ENCODE results near the gene TRPT1. TPM values are rescaled to one million over a fixed set of nuclear protein-coding genes. Genes with fewer than 3 reads are reported as not detected.
A peak's percentile ranks its signal among the peaks of the same experiment; 100 is the strongest.

TRPT1 gene
- total RNA-seq, 3 donors from 2014 or later (not counting 1 experiment from before 2014, with no cell fraction given) = 22.7 to 30.8 (median 28.5) TPM

GRCh38 chr11:64241491-64242374 lies 15.7 kb upstream of the TRPT1 start:
- Mint-ChIP-seq H3K9me3 (no peaks in the 10 kb centered on the region), H3K27me3 (ENCODE audit: low read depth in 2 of 2) (no peaks in the 10 kb centered on the region), H3K4me3 (peak overlapping the region; percentile 96), H3K36me3 (no peaks in the 10 kb centered on the region), H3K27ac (peak overlapping the region; percentile 98 to 99), H3K4me1 (peaks cover 8 to 50% of the 10 kb centered on the region in 2 donors)
- H3K9me3 ChIP-seq (ENCODE audit: control insufficient read depth, insufficient read depth, low read length) = no peaks in the 10 kb centered on the region
- intact Hi-C loops (cut with micrococcal nuclease) = loop anchor here (1.0 to 2.0 kb wide), 5 partner anchors 11 to 64 kb away; partner anchors contain the start of genes DNAJC4, ESRRA and GPR137
- peaks cover 13% of the 10 kb centered on the region for H3K36me3 ChIP-seq (ENCODE audit: control insufficient read depth, insufficient read depth, low read length)
- TF ChIP-seq, protein P1, sequence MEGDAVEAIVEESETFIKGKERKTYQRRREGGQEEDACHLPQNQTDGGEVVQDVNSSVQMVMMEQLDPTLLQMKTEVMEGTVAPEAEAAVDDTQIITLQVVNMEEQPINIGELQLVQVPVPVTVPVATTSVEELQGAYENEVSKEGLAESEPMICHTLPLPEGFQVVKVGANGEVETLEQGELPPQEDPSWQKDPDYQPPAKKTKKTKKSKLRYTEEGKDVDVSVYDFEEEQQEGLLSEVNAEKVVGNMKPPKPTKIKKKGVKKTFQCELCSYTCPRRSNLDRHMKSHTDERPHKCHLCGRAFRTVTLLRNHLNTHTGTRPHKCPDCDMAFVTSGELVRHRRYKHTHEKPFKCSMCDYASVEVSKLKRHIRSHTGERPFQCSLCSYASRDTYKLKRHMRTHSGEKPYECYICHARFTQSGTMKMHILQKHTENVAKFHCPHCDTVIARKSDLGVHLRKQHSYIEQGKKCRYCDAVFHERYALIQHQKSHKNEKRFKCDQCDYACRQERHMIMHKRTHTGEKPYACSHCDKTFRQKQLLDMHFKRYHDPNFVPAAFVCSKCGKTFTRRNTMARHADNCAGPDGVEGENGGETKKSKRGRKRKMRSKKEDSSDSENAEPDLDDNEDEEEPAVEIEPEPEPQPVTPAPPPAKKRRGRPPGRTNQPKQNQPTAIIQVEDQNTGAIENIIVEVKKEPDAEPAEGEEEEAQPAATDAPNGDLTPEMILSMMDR (IDR thresholded peaks at IDR 0.05) = no peak
- peaks cover 69% of the 10 kb centered on the region for H3K4me1 ChIP-seq (ENCODE audit: control insufficient read depth, insufficient read depth, low read length)
- ATAC-seq (no peak), DNase-seq (peak; percentile 100)
- peak overlapping the region; percentile 79 for H3K4me3 ChIP-seq (ENCODE audit: low read length)
- H3K27me3 ChIP-seq (ENCODE audit: control insufficient read depth, insufficient read depth, low read length) = no peaks in the 10 kb centered on the region
- WGBS (ENCODE audit: insufficient coverage) = under 1% methylated on average over 63 of the region's 63 CpGs
- peak overlapping the region; percentile 98 for H3K27ac ChIP-seq (ENCODE audit: low read length)

- H3K27ac ChIP-seq (ENCODE audit: low read length) = peak overlapping the region; percentile 98
- H3K4me3 ChIP-seq (ENCODE audit: low read length) = peak overlapping the region; percentile 79
- H3K27me3 Mint-ChIP-seq (ENCODE audit: low read depth in 2 of 2) = no peaks in the 10 kb centered on the region
- TF ChIP-seq, protein P1 (IDR thresholded peaks at IDR 0.05) = no peak
- H3K36me3 ChIP-seq (ENCODE audit: control insufficient read depth, insufficient read depth, low read length) = peaks cover 14% of the 10 kb centered on the region
- peaks cover 67% of the 10 kb centered on the region for H3K4me1 ChIP-seq (ENCODE audit: control insufficient read depth, insufficient read depth, low read length)
- H3K36me3 Mint-ChIP-seq = no peaks in the 10 kb centered on the region
- H3K9me3 Mint-ChIP-seq = no peaks in the 10 kb centered on the region
- H3K4me1 Mint-ChIP-seq = peaks cover 8 to 49% of the 10 kb centered on the region in 2 donors
- no peaks in the 10 kb centered on the region for H3K9me3 ChIP-seq (ENCODE audit: control insufficient read depth, insufficient read depth, low read length)
- ATAC-seq (peak; percentile 79 to 94 (median 81)), DNase-seq (no peak)
- intact Hi-C loops (cut with micrococcal nuclease) = loop anchor here (1.0 to 2.0 kb wide), 5 partner anchors 11 to 64 kb away; partner anchors contain the start of genes DNAJC4, ESRRA and GPR137
- H3K4me3 Mint-ChIP-seq = peak overlapping the region; percentile 96
- H3K27ac Mint-ChIP-seq = peak overlapping the region; percentile 98 to 99
- WGBS (ENCODE audit: insufficient coverage) = 0% methylated on average over 24 of the region's 24 CpGs
- H3K27me3 ChIP-seq (ENCODE audit: control insufficient read depth, insufficient read depth, low read length) = no peaks in the 10 kb centered on the region
These were observed 15.2 kb upstream of the TRPT1 start for GRCh38 chr11:64241241-64241490.

DNA sequence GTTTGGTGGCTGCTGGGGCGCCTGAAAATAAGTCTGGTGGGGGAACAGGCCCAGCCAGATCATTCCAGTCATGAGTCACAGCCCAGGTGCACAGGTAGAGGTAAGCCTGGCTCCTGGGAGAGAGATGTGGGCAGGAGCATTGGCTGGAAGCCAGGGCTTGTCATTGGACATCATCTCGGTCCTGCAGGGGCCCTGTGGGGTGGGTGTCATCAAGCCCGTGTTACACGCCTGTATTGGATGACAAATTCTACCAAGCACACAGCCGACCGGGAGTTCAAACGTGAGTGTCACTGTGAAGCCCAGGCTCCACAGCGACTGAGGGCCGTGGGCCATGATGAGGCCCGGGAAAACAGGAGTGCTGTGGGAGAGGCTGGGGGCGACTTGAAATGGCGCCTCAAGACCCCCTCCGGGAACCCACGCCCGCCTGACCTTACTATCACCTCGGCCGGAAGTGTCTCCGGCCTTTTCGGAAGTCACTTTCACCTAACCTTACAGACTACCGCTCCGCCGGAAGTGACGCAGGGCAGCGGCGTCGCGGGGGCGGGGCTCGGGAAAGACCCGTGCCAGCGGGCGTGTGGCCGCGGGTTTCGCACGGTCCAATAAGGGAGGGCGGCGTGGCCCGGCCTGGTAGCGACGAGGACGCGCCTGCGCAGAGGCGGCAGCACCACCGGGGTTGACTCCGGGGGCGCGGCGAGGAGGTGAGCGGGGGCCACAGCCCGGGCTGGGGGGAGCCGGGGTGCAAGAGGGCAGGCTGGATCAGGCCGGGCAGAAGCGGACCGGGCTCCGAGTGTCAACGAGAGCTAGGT lies 14.7 kb upstream of the TRPT1 start, which contains the start of gene FKBP2:
Gene FKBP2, plus strand, starts transcription at position 661 of the 806 bp plus-strand sequence. CDS start 1,293 bp downstream, outside the sequence.
- Mint-ChIP-seq H3K36me3 (no peaks in the 10 kb centered on the region), H3K9me3 (no peaks in the 10 kb centered on the region), H3K27me3 (ENCODE audit: low read depth in 2 of 2) (no peaks in the 10 kb centered on the region), H3K4me3 (peak within 1 kb of the TSS; percentile 96), H3K4me1 (peaks cover 8 to 44% of the 10 kb centered on the region in 2 donors), H3K27ac (peak within 1 kb of the TSS; percentile 98 to 99)
- peaks cover 66% of the 10 kb centered on the region for H3K4me1 ChIP-seq (ENCODE audit: control insufficient read depth, insufficient read depth, low read length)
- peak within 1 kb of the TSS; percentile 98 for H3K27ac ChIP-seq (ENCODE audit: low read length)
- peak; percentile 98 to 99 for DNase-seq
- ATAC-seq = peak; percentile 65 to 84 (median 73)
- 1% methylated on average over 58 of the region's 58 CpGs for WGBS (ENCODE audit: insufficient coverage)
- H3K9me3 ChIP-seq (ENCODE audit: control insufficient read depth, insufficient read depth, low read length) = no peaks in the 10 kb centered on the region
- H3K4me3 ChIP-seq (ENCODE audit: low read length) = peak within 1 kb of the TSS; percentile 79
- intact Hi-C loops (cut with micrococcal nuclease) = loop anchor here (1.0 to 2.0 kb wide), 5 partner anchors 10 to 65 kb away; partner anchors contain the start of genes DNAJC4, ESRRA and GPR137
- TF ChIP-seq, protein P1 (IDR thresholded peaks at IDR 0.05) = no peak
- H3K36me3 ChIP-seq (ENCODE audit: control insufficient read depth, insufficient read depth, low read length) = peaks cover 15% of the 10 kb centered on the region
- H3K27me3 ChIP-seq (ENCODE audit: control insufficient read depth, insufficient read depth, low read length) = no peaks in the 10 kb centered on the region
